GM12892 (cell line): ENCODE measurements around the gene ASS1.

ENCODE experiments used
- DNase-seq: peaks from one replicate; pipeline ENCODE4 v3.0.0; 2011; ENCODE audit not compliant: insufficient read length
- FAIRE-seq: peaks from 2 replicates; lab custom pipeline; 2011; peaks lifted over from hg19 to GRCh38; lab: Jason Lieb, UNC
- POLR2A ChIP-seq: IDR thresholded peaks from 2 replicates; pipeline ENCODE4 v1.6.1; 2011; ENCODE audit warnings: low read depth, low read length, control low read depth
- POLR2AphosphoS5 ChIP-seq: IDR thresholded peaks from 2 replicates; pipeline ENCODE4 v1.6.1; 2011; ENCODE audit warnings: low read depth, low read length, control low read depth
- TAF1 ChIP-seq: IDR thresholded peaks from 2 replicates; pipeline ENCODE4 v1.6.1; 2011; ENCODE audit warnings: low read depth, mild to moderate bottlenecking, control low read depth, low read length, borderline replicate concordance

The ASS1 gene

GRCh38 chr9:130535818-130536521, 91.2 kb downstream of the ASS1 start:
- FAIRE-seq (no peak), DNase-seq (no peak)
- TF ChIP-seq POLR2A (no peak), TAF1 (no peak), POLR2AphosphoS5 (no peak)

- FAIRE-seq (no peak), DNase-seq (no peak)
- TF ChIP-seq POLR2A (no peak), TAF1 (no peak)
These were observed 91.9 kb downstream of the ASS1 start for GRCh38 chr9:130536701-130537107.

DNA sequence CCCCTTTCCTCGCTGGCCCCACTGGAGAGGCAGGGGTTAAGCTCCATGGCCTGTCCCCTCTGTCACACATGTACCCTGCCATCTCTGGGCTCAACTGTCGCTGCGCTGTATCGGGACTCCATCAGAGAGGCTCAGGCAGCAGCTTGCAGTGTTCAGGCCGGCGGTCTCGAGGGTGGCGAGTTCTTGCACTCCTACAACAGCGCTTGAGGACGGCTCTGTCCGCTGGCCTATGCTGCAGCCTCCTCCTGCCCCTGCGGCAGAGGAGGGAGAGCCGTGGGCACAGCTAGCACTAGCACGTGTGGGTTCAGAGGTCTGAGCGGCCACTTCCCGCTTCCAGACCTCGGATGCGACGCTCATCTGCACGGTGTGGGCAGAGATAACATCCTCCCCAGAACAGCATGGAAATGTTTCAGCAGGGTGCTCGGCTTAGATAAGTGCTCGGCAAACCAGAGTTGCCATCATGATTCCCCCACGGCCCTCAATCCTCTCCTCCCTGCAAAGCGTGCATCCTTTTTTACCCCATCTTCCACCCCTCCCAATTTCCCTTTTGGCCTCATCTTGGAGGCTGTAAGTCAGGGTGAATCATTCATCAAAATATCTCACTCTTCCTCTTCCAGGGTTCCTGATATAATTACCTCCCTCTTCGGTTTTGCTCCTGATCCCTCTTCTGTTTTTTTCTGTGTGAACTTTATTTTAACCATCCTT, 92.7 kb downstream of the ASS1 start:
- DNase-seq: no peak
- TF ChIP-seq POLR2AphosphoS5 (no peak), POLR2A (no peak), TAF1 (no peak)
- no peak for FAIRE-seq

DNA sequence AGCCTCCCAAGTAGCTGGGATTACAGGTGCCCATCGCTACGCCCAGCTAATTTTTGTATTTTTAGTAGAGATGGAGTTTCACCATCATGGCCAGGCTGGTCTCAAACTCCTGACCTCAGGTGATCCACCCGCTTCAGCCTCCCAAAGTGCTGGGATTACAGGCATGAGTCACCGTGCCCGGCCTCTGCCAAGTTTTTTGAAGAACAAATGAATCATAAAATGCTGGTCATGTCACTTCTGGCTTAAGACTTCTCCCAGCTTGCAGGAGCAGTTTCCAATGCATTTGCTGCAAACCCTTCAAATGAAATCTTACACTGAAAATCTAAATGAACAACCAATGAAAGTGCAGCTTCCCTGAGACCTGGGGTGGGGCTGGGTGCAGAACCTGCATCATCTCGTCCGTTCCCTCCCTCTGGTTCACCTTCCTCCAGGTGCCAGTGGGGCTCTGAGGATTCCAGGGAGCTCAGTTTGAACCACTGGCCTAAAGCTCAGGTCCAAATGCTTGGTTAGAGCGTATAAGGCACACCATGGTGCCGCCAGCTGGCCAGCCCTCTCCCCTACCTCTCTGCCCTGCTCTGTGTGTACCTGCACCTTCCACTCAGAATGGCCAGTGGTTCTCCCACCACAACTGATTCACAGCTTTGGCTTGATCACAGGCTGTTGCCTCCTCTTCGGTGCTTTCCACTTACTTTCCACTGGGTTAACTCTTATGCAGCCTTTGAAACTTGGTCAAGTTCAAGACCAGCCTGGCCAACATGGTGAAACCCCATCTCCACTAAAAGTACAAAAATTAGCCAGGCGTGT, 94.9 kb downstream of the ASS1 start:
- no peak for TF ChIP-seq TAF1
- TF ChIP-seq POLR2A: no peak
- TF ChIP-seq POLR2AphosphoS5: no peak
- DNase-seq: no peak
- no peak for FAIRE-seq

DNA sequence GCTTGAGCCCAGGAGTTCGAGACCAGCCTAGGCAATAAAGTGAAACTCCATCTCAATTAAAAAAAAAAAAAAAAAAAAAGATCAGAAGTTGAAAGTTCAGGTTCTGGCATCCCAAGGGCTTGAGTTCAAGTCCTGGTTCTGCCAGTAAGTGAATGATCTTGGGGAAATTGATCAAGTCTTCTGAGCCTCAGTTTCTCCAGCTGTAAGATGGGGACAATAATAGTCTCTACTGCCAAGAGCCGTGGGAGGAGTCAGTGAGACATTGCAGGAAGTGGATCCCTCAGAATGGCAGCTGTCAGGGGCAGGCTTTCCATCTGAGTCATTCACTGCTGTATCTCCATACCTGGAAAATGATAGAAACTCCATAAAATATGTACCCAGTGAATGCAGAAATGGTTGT, 96.8 kb downstream of the ASS1 start:
- FAIRE-seq (no peak), DNase-seq (no peak)
- no peak for TF ChIP-seq POLR2AphosphoS5
- TF ChIP-seq TAF1: no peak
- no peak for TF ChIP-seq POLR2A

DNA sequence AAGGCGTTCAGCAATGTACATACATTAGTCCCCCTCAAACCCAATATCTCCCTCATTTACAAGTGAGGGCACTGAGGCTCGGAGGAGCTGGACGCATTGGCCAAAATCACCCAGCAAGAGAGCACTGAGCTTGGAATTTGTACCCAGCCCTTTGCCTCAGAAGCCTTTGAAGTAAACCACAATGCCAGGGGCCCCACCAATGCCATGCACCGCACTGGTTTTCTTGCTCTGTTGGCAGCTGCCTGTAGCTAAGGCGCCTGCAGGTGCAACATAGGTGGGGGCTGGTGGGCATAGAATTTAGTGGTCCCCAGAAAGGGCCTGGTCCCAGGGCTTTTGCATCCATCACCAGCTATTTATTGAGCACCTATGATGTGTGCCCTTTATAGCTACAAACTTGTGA, 97.3 kb downstream of the ASS1 start:
- DNase-seq: no peak

DNA sequence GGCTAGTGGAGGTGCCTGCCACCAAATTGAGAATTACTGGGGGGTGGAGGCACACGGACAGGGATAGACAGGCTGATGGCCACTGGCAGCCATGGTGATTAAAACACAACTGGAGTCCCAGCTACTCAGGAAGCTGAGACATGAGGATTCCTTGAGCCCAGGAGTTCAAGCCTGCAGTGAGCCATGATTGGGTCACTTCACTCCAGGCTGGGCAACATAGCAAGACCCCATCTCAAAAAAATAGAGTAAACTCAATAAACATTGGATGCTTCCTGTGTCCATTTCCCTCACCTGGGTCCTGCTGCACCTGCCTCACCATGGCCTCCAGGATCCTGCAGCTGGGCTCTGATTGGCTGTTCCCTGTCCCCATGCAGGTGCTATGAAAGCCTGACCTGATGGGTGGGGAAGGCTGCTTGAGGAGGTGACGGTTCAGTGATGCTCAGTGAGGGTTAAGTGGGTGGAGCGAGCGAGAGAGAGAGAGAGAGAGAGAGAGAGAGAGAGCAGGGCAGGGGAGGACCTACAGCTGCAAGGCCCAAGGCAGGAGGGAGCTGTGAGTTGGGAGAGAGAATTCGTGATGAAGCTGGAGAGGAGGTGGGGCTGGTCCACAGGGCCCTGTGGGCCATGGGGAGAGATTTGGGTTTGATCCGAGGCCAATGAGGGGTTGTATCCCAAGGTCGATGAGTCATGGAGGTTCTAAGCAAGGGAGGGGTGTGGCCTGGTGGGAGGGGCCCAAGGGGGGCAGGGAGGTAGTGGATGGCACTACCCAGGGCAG, 97.9 kb downstream of the ASS1 start:
- TF ChIP-seq POLR2AphosphoS5 (no peak), POLR2A (no peak), TAF1 (no peak)
- DNase-seq (no peak), FAIRE-seq (no peak)

More for the DNA sequence above, 97.3 kb downstream of the ASS1 start:
- TF ChIP-seq TAF1 (no peak), POLR2AphosphoS5 (no peak), POLR2A (no peak)
- FAIRE-seq: no peak

DNA sequence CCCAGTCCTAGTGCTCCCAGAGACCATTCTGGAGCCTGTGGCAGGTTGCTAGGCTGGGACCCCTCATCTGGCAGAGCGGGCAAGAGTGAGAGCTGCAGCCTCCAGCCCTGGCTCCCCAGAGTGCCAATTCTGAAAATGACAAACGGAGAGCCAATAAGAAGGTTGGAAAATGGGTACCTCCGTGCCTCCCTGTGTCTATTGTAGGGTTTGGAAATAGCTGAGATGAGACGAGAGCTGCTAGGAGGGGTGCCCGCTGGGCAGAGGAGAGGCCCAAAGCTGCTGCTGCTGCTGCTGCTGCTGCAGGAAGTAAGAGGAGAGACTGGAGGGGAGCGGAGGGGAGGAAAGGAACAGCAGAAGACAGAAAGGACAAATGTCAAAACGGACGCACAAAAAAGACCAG, 98.6 kb downstream of the ASS1 start:
- no peak for DNase-seq
- no peak for FAIRE-seq

DNA sequence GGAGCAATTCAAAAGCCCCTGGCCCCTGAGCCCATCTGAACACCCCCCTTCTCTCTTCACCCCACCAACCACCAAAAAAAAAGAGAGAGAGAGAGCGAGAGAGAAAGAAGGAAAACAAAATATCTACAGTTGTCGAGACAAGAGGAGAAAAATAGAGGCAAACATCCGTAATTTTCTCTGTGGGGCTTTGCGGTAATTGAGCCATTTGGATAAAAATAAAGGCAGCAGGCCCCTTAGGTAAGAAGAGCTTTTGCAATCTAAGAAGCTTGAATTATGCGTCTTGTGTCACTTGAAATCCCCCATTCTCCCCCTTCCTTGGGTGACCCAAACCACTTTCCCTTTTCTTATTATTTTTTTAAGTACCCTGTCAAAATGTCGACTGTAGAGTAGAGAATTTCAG, 99.1 kb downstream of the ASS1 start:
- no peak for TF ChIP-seq TAF1
- TF ChIP-seq POLR2A: no peak
- TF ChIP-seq POLR2AphosphoS5: no peak
- no peak for DNase-seq
- no peak for FAIRE-seq

More for the DNA sequence above, 98.6 kb downstream of the ASS1 start:
- TF ChIP-seq TAF1 (no peak), POLR2AphosphoS5 (no peak), POLR2A (no peak)

DNA sequence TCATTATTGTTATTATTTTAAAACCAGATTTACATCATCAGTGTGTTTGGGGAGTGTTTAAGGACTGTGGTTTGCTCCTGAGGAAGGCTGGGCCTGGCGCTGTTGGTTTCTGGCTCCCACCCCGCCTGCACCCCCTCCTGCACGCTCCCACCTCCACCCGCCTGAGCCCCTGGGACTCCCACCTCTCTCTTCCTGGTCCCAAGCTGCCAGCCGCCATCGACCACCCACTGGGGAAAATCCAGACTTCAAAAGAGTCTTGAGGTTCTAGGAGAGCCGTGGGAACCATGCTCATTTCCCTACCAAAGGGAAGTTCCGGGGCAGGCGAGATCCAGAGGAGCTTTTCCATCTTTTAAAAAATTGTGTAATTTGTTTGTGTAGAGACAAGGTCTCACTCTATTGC, 99.6 kb downstream of the ASS1 start:
- FAIRE-seq (no peak), DNase-seq (no peak)
- TF ChIP-seq POLR2A: no peak
- TF ChIP-seq POLR2AphosphoS5: no peak
- no peak for TF ChIP-seq TAF1

- no peak for FAIRE-seq
These were observed 103.3 kb downstream of the ASS1 start for GRCh38 chr9:130548103-130548502.

More at GRCh38 chr9:130548103-130548502, 103.3 kb downstream of the ASS1 start:
- TF ChIP-seq POLR2AphosphoS5: no peak
- DNase-seq: no peak
